ENCODE results near the gene BZW1. TPM values are rescaled to one million over a fixed set of nuclear protein-coding genes. Genes with fewer than 3 reads are reported as not detected.

The BZW1 gene
- polyA plus RNA-seq, 1 donor (not counting 4 experiments of a cell fraction or from before 2014, with no cell fraction given): 402 TPM

DNA sequence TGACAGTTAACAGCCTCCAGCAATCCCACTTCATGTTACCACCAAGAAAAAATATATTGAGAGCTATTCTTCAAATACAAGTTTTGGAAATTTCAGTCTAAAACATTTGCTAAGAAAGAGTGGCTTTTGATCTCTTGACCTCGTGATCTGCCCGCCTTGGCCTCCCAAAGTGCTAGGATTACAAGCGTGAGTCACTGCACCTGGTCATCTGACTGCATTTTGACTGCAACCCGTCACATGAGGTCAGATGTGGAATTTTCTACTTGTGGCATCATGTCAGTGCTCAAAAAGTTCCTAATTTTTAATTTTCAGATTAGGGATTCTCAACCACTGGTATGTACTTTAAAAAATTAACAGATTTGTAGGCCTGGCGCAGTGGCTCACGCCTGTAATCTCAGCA lies 61.9 kb downstream of the BZW1 start:
- DNase-seq (ENCODE audit: low read depth, low spot score) (no peak), FAIRE-seq (no peak)
- Histone ChIP-seq H3K4me1 (ENCODE audit: control insufficient read depth, extremely low read depth, insufficient read depth, low read length) (no peaks in the 10 kb centered on the region), H3K9me1 (ENCODE audit: control insufficient read depth, extremely low read depth, insufficient read depth, low read length) (no peaks in the 10 kb centered on the region), H3K27ac (ENCODE audit: control insufficient read depth, insufficient read depth, low read length) (no peak overlapping the region), H3K36me3 (ENCODE audit: control insufficient read depth in 2 of 2, extremely low read depth in 1 of 2, insufficient read depth in 2 of 2, low read length in 2 of 2) (peaks cover 4 to 11% of the 10 kb centered on the region in 2 experiments), H4K20me1 (ENCODE audit: control insufficient read depth, extremely low read depth, insufficient read depth, low read length) (no peaks in the 10 kb centered on the region), H3K4me3 (ENCODE audit: control insufficient read depth in 2 of 3, extremely low read depth in 1 of 3, insufficient read depth in 2 of 3, low read depth in 1 of 3, low read length in 3 of 3) (no peak overlapping the region), H3K79me2 (ENCODE audit: control insufficient read depth, insufficient read depth, low read length) (no peaks in the 10 kb centered on the region), H3K9ac (ENCODE audit: control insufficient read depth, extremely low read depth, insufficient read depth, low read length) (no peak overlapping the region), H3K9me3 (ENCODE audit: control insufficient read depth, low read depth, low read length) (no peaks in the 10 kb centered on the region), H3K4me2 (ENCODE audit: control insufficient read depth, extremely low read depth, insufficient read depth, low read depth, low read length) (no peak overlapping the region), H3K27me3 (ENCODE audit: control insufficient read depth, extremely low read depth, insufficient read depth, low read length) (no peaks in the 10 kb centered on the region), H2AFZ (ENCODE audit: control insufficient read depth, low read length) (no peak overlapping the region)
- dilution Hi-C loops (cut with MboI; ENCODE audit: extremely low pct_ligation_motif_present, low sequenced_read_pairs): no loop called here
- no peak for TF ChIP-seq EZH2 (IDR thresholded peaks at IDR 0.05; ENCODE audit: low read length)
- TF ChIP-seq, protein P1, sequence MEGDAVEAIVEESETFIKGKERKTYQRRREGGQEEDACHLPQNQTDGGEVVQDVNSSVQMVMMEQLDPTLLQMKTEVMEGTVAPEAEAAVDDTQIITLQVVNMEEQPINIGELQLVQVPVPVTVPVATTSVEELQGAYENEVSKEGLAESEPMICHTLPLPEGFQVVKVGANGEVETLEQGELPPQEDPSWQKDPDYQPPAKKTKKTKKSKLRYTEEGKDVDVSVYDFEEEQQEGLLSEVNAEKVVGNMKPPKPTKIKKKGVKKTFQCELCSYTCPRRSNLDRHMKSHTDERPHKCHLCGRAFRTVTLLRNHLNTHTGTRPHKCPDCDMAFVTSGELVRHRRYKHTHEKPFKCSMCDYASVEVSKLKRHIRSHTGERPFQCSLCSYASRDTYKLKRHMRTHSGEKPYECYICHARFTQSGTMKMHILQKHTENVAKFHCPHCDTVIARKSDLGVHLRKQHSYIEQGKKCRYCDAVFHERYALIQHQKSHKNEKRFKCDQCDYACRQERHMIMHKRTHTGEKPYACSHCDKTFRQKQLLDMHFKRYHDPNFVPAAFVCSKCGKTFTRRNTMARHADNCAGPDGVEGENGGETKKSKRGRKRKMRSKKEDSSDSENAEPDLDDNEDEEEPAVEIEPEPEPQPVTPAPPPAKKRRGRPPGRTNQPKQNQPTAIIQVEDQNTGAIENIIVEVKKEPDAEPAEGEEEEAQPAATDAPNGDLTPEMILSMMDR (optimal IDR thresholded peaks at IDR 0.05 in 1 of 3, IDR thresholded peaks at IDR 0.05 in 1 of 3, conservative IDR thresholded peaks at IDR 0.05 in 1 of 3; ENCODE audit: extremely low read depth in 1 of 3, insufficient read depth in 2 of 3, low read length in 3 of 3): no peak

Small RNA genes within 50 kb of the gene (small RNA-seq; reads per million reads assigned to genes)
- gene RF00019 (ENCODE audit: insufficient read length in 3 of 3, low read depth in 3 of 3, low replicate concordance in 1 of 3): 0 reads per million in 3 experiments
- gene RNA5SP115 (ENCODE audit: insufficient read length in 3 of 3, low read depth in 3 of 3, low replicate concordance in 1 of 3): 0 to 0.25 (median 0) reads per million in 3 experiments
- 0 to 0.25 (median 0) reads per million in 3 experiments for gene RNU1-133P (ENCODE audit: insufficient read length in 3 of 3, low read depth in 3 of 3, low replicate concordance in 1 of 3)
- gene RNU6-31P (ENCODE audit: insufficient read length in 3 of 3, low read depth in 3 of 3, low replicate concordance in 1 of 3): 0 reads per million in 3 experiments

Other genes starting within 250 kb of the BZW1 start
- 8.3 to 13.1 TPM (median 12.2 TPM) in 3 replicates for gene AOX1, start 225.9 kb upstream of the BZW1 start, polyA plus RNA-seq
- 40.2 to 70.4 TPM (median 48.0 TPM) in 3 replicates for gene CLK1, start 52.7 kb downstream of the BZW1 start, polyA plus RNA-seq
- 28.1 to 84.0 TPM (median 47.2 TPM) in 3 replicates for gene PPIL3, start 77.2 kb downstream of the BZW1 start, polyA plus RNA-seq
- gene NIF3L1, start 77.5 kb downstream of the BZW1 start, polyA plus RNA-seq: 44.8 to 67.1 TPM (median 49.8 TPM) in 3 replicates
- 6.3 to 13.5 TPM (median 9.0 TPM) in 3 replicates for gene ORC2, start 151.8 kb downstream of the BZW1 start, polyA plus RNA-seq